ENCODE results near the gene SLCO3A1.

- no peak for TF ChIP-seq CTCF (IDR thresholded peaks at IDR 0.05)
- no peak for TF ChIP-seq POLR2A (IDR thresholded peaks at IDR 0.05)
- no peak for TF ChIP-seq POLR2AphosphoS5 (IDR thresholded peaks at IDR 0.05)
These were observed 195.2 kb downstream of the SLCO3A1 start for GRCh38 chr15:92048739-92049138.
